G401 (cell line): ENCODE measurements around the gene HACD1. TPM values are rescaled to one million over a fixed set of nuclear protein-coding genes. Genes with fewer than 3 reads are reported as not detected.
"Not testable (repeated sequence)": the region's sequence is repeated elsewhere in the genome, so short reads cannot be mapped to it uniquely, and the experiment has no call there.

Experiments
- DNase-seq: peaks from one replicate; pipeline ENCODE4 v3.0.0-alpha.2; 2015; ENCODE audit warnings: low spot score
- in situ Hi-C: cut with HindIII; loops from 2 replicates; pipeline ENCODE4 v1.10.0; 2016; ENCODE audit warnings: low sequenced_read_pairs, mixed read lengths
- total RNA-seq: library from RNA; depleted of rRNA; stranded (reverse); fragments of >200 nt; shearing (Covaris generic); gene quantifications from 2 replicates; pipeline ENCODE4 v1.2.3, GENCODE V29; 2014; rRNA removed

Gene HACD1
- total RNA-seq, 1 experiment from 2014 or later, result 113 TPM

- DNase-seq, in situ Hi-C loops: not testable (repeated sequence)
Observed at GRCh38 chr10:17589316-17589715, 27.9 kb downstream of the HACD1 start.

- in situ Hi-C loops, result no loop called here
- no peak for DNase-seq
Observed at GRCh38 chr10:17588420-17588819, 28.8 kb downstream of the HACD1 start.

- DNase-seq, in situ Hi-C loops: not testable (repeated sequence)
Observed at GRCh38 chr10:17587321-17587720, 29.9 kb downstream of the HACD1 start.

- in situ Hi-C loops, result no loop called here
- DNase-seq, result no peak
Observed at GRCh38 chr10:17586821-17587234, 30.3 kb downstream of the HACD1 start.

- in situ Hi-C loops, result no loop called here
- DNase-seq, result no peak
Observed at GRCh38 chr10:17585016-17585415, 32.2 kb downstream of the HACD1 start.

- DNase-seq, result no peak
- in situ Hi-C loops, result no loop called here
Observed at GRCh38 chr10:17580885-17581284, 36.3 kb downstream of the HACD1 start.

GRCh38 chr10:17578603-17579002 lies 38.6 kb downstream of the HACD1 start:
- in situ Hi-C loops, result no loop called here
- no peak for DNase-seq

- in situ Hi-C loops, result no loop called here
- DNase-seq, result no peak
Observed at GRCh38 chr10:17576768-17577167, 40.4 kb downstream of the HACD1 start.

- DNase-seq, result no peak
- in situ Hi-C loops, result no loop called here
Observed at GRCh38 chr10:17564911-17565310, 52.3 kb downstream of the HACD1 start.

- DNase-seq, result no peak
- in situ Hi-C loops, result no loop called here
Observed at GRCh38 chr10:17563452-17563851, 53.7 kb downstream of the HACD1 start.

GRCh38 chr10:17562614-17563013 lies 54.6 kb downstream of the HACD1 start:
- in situ Hi-C loops, result no loop called here
- no peak for DNase-seq

GRCh38 chr10:17561111-17561510 lies 56.1 kb downstream of the HACD1 start:
- in situ Hi-C loops, result no loop called here
- no peak for DNase-seq

GRCh38 chr10:17557459-17557858 lies 59.7 kb downstream of the HACD1 start:
- in situ Hi-C loops, result no loop called here
- no peak for DNase-seq

- no peak for DNase-seq
- in situ Hi-C loops, result no loop called here
Observed at GRCh38 chr10:17548770-17549169, 68.4 kb downstream of the HACD1 start.

- no peak for DNase-seq
- in situ Hi-C loops, result no loop called here
Observed at GRCh38 chr10:17548162-17548561, 69.0 kb downstream of the HACD1 start.

- in situ Hi-C loops, result no loop called here
- DNase-seq, result no peak
Observed at GRCh38 chr10:17547060-17547459, 70.1 kb downstream of the HACD1 start.

- no peak for DNase-seq
- in situ Hi-C loops, result no loop called here
Observed at GRCh38 chr10:17544465-17544864, 72.7 kb downstream of the HACD1 start.

Other genes with a start within 250 kb of the HACD1 start
- 0.64 TPM in 1 of 2 replicates, not detected in the other for gene ST8SIA6, start 162.8 kb downstream of the HACD1 start, total RNA-seq
- 20.4 and 25.9 TPM in 2 replicates for gene STAM, start 26.8 kb upstream of the HACD1 start, total RNA-seq
- not detected in 2 replicates for gene TMEM236, start 134.8 kb upstream of the HACD1 start, total RNA-seq
- 0.12 TPM in 1 of 2 replicates, not detected in the other for gene MRC1, start 192.0 kb upstream of the HACD1 start, total RNA-seq